ENCODE measurements around the gene CCDC93. TPM values are rescaled to one million over a fixed set of nuclear protein-coding genes. Genes with fewer than 3 reads are reported as not detected.

Gene CCDC93
- total and polyA plus RNA-seq, 12 donors = 6.0 to 43.7 (median 29.4) TPM

DNA sequence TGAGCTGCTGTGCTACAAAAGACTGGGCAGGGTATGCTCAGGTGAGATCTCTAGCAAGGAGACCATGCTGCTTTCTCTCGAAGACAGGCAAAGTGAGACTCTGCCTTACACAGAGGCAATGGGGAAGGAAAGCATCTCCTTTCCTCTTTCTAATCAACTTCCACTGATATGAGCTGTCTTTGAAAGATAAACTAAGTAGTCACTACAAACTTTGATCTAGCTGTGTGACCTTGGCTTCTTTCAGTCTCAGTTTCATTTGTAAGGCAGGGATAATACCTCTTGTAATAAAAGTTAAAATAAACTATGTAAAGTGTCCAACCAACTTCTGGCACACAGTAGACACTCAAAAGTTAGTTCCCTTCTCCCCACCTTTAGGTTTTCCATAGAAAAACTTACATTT is 7.5 kb downstream of the CCDC93 start:
- H3K36me3 ChIP-seq = peaks cover 0 to 76% (median 40%) of the 10 kb centered on the region in 9 donors
- no peak for DNase-seq
- TF ChIP-seq, protein P1, sequence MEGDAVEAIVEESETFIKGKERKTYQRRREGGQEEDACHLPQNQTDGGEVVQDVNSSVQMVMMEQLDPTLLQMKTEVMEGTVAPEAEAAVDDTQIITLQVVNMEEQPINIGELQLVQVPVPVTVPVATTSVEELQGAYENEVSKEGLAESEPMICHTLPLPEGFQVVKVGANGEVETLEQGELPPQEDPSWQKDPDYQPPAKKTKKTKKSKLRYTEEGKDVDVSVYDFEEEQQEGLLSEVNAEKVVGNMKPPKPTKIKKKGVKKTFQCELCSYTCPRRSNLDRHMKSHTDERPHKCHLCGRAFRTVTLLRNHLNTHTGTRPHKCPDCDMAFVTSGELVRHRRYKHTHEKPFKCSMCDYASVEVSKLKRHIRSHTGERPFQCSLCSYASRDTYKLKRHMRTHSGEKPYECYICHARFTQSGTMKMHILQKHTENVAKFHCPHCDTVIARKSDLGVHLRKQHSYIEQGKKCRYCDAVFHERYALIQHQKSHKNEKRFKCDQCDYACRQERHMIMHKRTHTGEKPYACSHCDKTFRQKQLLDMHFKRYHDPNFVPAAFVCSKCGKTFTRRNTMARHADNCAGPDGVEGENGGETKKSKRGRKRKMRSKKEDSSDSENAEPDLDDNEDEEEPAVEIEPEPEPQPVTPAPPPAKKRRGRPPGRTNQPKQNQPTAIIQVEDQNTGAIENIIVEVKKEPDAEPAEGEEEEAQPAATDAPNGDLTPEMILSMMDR (IDR thresholded peaks at IDR 0.05) = no peak
- peak in 1 of 8 donors; percentile 20 for ATAC-seq
- no peak overlapping the region for H3K4me3 ChIP-seq
- WGBS, 2 donors = 42 to 50% methylated on average over 1 of the region's 1 CpG
- H3K9me3 ChIP-seq = no peaks in the 10 kb centered on the region
- peak overlapping the region in 6 of 10 donors; percentile 7 to 63 (median 56) for H3K27ac ChIP-seq
- H3K4me1 ChIP-seq = peaks cover 0 to 67% (median 28%) of the 10 kb centered on the region in 9 donors
- H3K27me3 ChIP-seq = no peaks in the 10 kb centered on the region
- intact Hi-C loops (cut with DNase I) = loop anchor here in 3 of 10 donors (5.0 to 10.0 kb wide), 2 partner anchors 169 to 172 kb away; no protein-coding TSS in a partner anchor

DNA sequence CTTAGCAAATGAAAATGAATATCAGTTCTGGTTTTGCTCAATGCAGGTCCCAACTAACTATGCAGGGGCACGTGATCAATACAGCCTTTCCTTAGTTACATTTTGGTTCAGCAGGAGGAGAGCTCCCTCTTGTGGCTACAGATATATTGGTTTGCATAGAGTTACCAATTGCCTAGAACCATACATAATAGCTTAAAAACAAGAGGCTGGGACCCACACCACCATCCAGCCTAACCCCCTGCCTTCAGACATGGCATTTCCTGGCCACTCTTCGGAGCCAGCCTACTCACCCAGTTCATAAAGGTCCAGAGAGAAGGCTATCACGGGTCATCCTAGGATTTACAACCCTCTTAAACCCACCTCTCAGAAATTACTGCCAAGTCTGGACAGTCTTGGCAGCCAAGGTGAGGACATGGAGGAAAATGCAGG is 10.5 kb downstream of the CCDC93 start:
- intact Hi-C loops (cut with DNase I) = loop anchor here in 8 of 10 donors (1.0 to 10.0 kb wide), 5 partner anchors 166 to 186 kb away; no protein-coding TSS in a partner anchor
- Histone ChIP-seq H3K4me3 (no peak overlapping the region), H3K27ac (no peak overlapping the region), H3K36me3 (peaks cover 0 to 96% (median 58%) of the 10 kb centered on the region in 9 donors), H3K27me3 (no peaks in the 10 kb centered on the region), H3K9me3 (no peaks in the 10 kb centered on the region), H3K4me1 (peaks cover 0 to 48% (median 17%) of the 10 kb centered on the region in 9 donors)
- WGBS, 2 donors = 16 to 17% methylated on average over 3 of the region's 3 CpGs
- DNase-seq = peak in 1 of 2 donors; percentile 63
- peak; percentile 58 to 93 (median 88) for ATAC-seq
- TF ChIP-seq, protein P1 (IDR thresholded peaks at IDR 0.05) = peak; percentile 71 to 88 (median 84)

DNA sequence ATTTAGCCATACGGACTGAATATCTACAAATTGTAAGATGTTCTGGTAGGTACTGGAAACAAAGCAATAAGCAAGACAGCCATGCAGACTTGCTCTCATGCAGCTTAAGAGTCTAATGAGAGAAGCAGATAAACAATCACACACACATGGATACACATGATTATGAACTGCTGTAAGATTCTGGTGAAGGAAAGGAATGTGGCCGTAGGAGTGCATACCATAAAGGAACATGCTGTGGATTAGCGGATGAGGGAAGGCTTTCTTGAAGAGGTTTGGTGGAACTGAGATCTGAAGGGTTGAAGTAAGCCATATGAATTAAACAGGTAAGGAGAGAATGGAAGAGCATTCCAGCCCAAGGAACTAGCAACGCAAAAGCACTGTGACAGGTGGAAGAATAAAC is 13.8 kb downstream of the CCDC93 start:
- H3K27ac ChIP-seq = no peak overlapping the region
- H3K27me3 ChIP-seq = no peaks in the 10 kb centered on the region
- no peak for ATAC-seq
- no peaks in the 10 kb centered on the region for H3K9me3 ChIP-seq
- 75% methylated on average over 4 of the region's 4 CpGs for WGBS, 2 donors
- peaks cover 0 to 96% (median 51%) of the 10 kb centered on the region in 9 donors for H3K36me3 ChIP-seq
- peaks cover 0 to 33% (median 14%) of the 10 kb centered on the region in 9 donors for H3K4me1 ChIP-seq
- intact Hi-C loops (cut with DNase I) = loop anchor here in 6 of 10 donors (5.0 to 10.0 kb wide), 3 partner anchors 163 to 183 kb away; no protein-coding TSS in a partner anchor
- no peak overlapping the region for H3K4me3 ChIP-seq
- DNase-seq = no peak
- TF ChIP-seq, protein P1 (IDR thresholded peaks at IDR 0.05) = no peak

DNA sequence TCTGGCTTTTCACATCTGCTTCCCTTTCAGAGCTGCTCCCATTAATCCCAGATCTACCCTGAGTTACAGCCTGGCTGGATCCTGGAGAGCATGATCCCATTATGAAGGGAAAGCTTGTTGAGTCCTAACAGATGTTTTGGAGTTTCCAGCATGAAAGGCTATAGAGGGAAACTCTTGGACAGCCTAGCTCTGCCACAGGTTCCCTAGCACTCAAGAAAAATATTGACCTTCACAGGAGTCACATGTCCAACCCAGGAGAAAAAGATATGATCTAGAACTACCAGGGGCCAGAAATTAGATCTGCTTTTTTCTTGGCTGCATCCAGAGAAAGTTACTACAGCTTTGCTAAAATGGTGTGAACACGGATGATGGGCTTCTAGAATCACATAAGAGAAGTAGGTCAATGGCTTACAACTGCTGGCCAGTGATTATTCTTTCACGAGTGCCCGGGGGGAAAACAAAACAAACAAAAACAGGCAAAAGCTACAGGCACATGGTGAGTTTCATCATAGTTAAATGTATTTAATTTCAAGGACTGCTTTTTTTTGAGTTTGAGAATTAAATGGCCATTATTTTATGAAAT is 15.9 kb downstream of the CCDC93 start:
- 46 to 51% methylated on average over 3 of the region's 3 CpGs for WGBS, 2 donors
- ATAC-seq = peak in 5 of 8 donors; percentile 27 to 78 (median 49)
- peak overlapping the region in 1 of 10 donors; percentile 24 for H3K27ac ChIP-seq
- H3K4me1 ChIP-seq = peaks cover 0 to 23% (median 12%) of the 10 kb centered on the region in 9 donors
- H3K9me3 ChIP-seq = no peaks in the 10 kb centered on the region
- DNase-seq = no peak
- TF ChIP-seq, protein P1 (IDR thresholded peaks at IDR 0.05) = no peak
- H3K27me3 ChIP-seq = no peaks in the 10 kb centered on the region
- no peak overlapping the region for H3K4me3 ChIP-seq
- H3K36me3 ChIP-seq = peaks cover 0 to 100% (median 63%) of the 10 kb centered on the region in 9 donors
- intact Hi-C loops (cut with DNase I) = loop anchor here in 1 of 10 donors (10.0 kb wide), 1 partner anchor 53 kb away; no protein-coding TSS in a partner anchor

Measured in heart right ventricle (tissue), 16 donors.